DND-41 (cell line): ENCODE data around the gene TXNDC16.

Source experiments
- ATAC-seq: fragments of 200-7000 bp; cut with Tn5 transposase; 3 replicates; pipeline ENCODE4 v1.9.1; 2021; ENCODE audit warnings: low read depth; ENCODE audit not compliant: insufficient read depth
- DNase-seq: peaks from one replicate; pipeline ENCODE4 v3.0.0-alpha.2; 2020
- H2AFZ ChIP-seq: 2 replicates; pipeline ENCODE4 v1.6.0; 2012; ENCODE audit warnings: low read depth, low read length
- H3K27ac ChIP-seq: 2 replicates; pipeline ENCODE4 v1.5.1; 2012; ENCODE audit warnings: low read length, inconsistent platforms
- H3K27me3 ChIP-seq: fragments of 200-600 bp; sonication (generic); 2 replicates; pipeline ENCODE4 v1.6.0; 2012; ENCODE audit warnings: low read length, mild to moderate bottlenecking, inconsistent platforms; ENCODE audit not compliant: insufficient read depth, poor library complexity
- H3K36me3 ChIP-seq: 2 replicates; pipeline ENCODE4 v1.5.1; 2012; ENCODE audit warnings: low read length, inconsistent platforms; ENCODE audit not compliant: insufficient read depth
- H3K4me1 ChIP-seq: 2 replicates; pipeline ENCODE4 v1.5.1; 2012; ENCODE audit warnings: mild to moderate bottlenecking, low read length; ENCODE audit not compliant: insufficient read depth
- H3K4me2 ChIP-seq: 2 replicates; pipeline ENCODE4 v1.6.0; 2012; ENCODE audit warnings: mild to moderate bottlenecking, moderate library complexity, low read length, inconsistent platforms; ENCODE audit not compliant: insufficient read depth
- H3K4me3 ChIP-seq, 2 experiments: fragments of 200-600 bp in 1 of 2; shearing (Covaris generic) in 1 of 2; 2 replicates each; pipeline ENCODE4 v1.5.1; 2012 to 2016; ENCODE audit warnings: inconsistent platforms in 2 of 2, low read length in 2 of 2, mild to moderate bottlenecking in 2 of 2, low read depth in 1 of 2, moderate library complexity in 1 of 2
- H3K79me2 ChIP-seq: 2 replicates; pipeline ENCODE4 v1.6.0; 2012; ENCODE audit warnings: low read length, inconsistent platforms; ENCODE audit not compliant: insufficient read depth
- H3K9ac ChIP-seq: 2 replicates; pipeline ENCODE4 v1.6.0; 2012; ENCODE audit warnings: low read depth, mild to moderate bottlenecking, inconsistent platforms, low read length, moderate library complexity
- H3K9me3 ChIP-seq: 2 replicates; pipeline ENCODE4 v1.5.1; 2012; ENCODE audit warnings: low read length, moderate library complexity, mild to moderate bottlenecking, inconsistent platforms; ENCODE audit not compliant: insufficient read depth, severe bottlenecking
- H4K20me1 ChIP-seq: 2 replicates; pipeline ENCODE4 v1.6.0; 2012; ENCODE audit warnings: low read length; ENCODE audit not compliant: insufficient read depth
- CTCF ChIP-seq: IDR thresholded peaks from 2 replicates; pipeline ENCODE4 v1.5.1; 2012; ENCODE audit warnings: borderline replicate concordance, low read length, moderate library complexity, mild to moderate bottlenecking; ENCODE audit not compliant: poor library complexity, severe bottlenecking; ENCODE audit errors: extremely low read depth
- EZH2 ChIP-seq: IDR thresholded peaks from 3 replicates; pipeline ENCODE4 v1.6.1; 2012; ENCODE audit warnings: borderline replicate concordance, low read depth, mild to moderate bottlenecking, moderate library complexity, low read length, inconsistent platforms; ENCODE audit not compliant: severe bottlenecking

TXNDC16 gene

GRCh38 chr14:52551205-52551604 is 1.1 kb downstream of the TXNDC16 start:
- ATAC-seq (no peak), DNase-seq (no peak)
- H3K4me2 ChIP-seq = peak overlapping the region; percentile 75
- H3K9ac ChIP-seq = peak overlapping the region; percentile 76
- no peaks in the 10 kb centered on the region for H3K27me3 ChIP-seq
- peak overlapping the region; percentile 92 for H2AFZ ChIP-seq
- peaks cover 35% of the 10 kb centered on the region for H3K4me1 ChIP-seq
- no peaks in the 10 kb centered on the region; the same call in 1 of the 2 replicates for H3K36me3 ChIP-seq
- H3K9me3 ChIP-seq = no peaks in the 10 kb centered on the region
- TF ChIP-seq EZH2 (no peak), CTCF (no peak)
- H3K79me2 ChIP-seq = peaks cover 39% of the 10 kb centered on the region
- H3K4me3 ChIP-seq = peak overlapping the region; percentile 72 to 75
- H4K20me1 ChIP-seq = no peaks in the 10 kb centered on the region
- peak overlapping the region; percentile 81 for H3K27ac ChIP-seq

- Histone ChIP-seq H3K4me1 (peaks cover 35% of the 10 kb centered on the region), H3K36me3 (no peaks in the 10 kb centered on the region; the same call in 1 of the 2 replicates), H3K4me3 (peak overlapping the region in 1 of 2 experiments; percentile 75; a peak in 2 of 4 replicates), H3K4me2 (peak overlapping the region; percentile 75), H3K9ac (peak overlapping the region; percentile 76), H2AFZ (no peak overlapping the region), H3K9me3 (no peaks in the 10 kb centered on the region), H4K20me1 (no peaks in the 10 kb centered on the region), H3K79me2 (peaks cover 39% of the 10 kb centered on the region), H3K27ac (peak overlapping the region; percentile 81), H3K27me3 (no peaks in the 10 kb centered on the region)
- TF ChIP-seq EZH2 (no peak), CTCF (no peak)
- DNase-seq = no peak
- no peak for ATAC-seq
These were observed 1.6 kb downstream of the TXNDC16 start for GRCh38 chr14:52550661-52551060.

GRCh38 chr14:52547526-52547925 is 4.8 kb downstream of the TXNDC16 start:
- no peak overlapping the region for H3K4me2 ChIP-seq
- H2AFZ ChIP-seq = no peak overlapping the region
- ATAC-seq (no peak), DNase-seq (no peak)
- no peak overlapping the region for H3K27ac ChIP-seq
- no peak overlapping the region for H3K4me3 ChIP-seq
- H3K9ac ChIP-seq = no peak overlapping the region
- H3K4me1 ChIP-seq = peaks cover 19% of the 10 kb centered on the region
- TF ChIP-seq CTCF (no peak), EZH2 (no peak)
- H3K36me3 ChIP-seq = peaks cover 3% of the 10 kb centered on the region; the same call in 1 of the 2 replicates
- no peaks in the 10 kb centered on the region for H3K9me3 ChIP-seq
- peaks cover 41% of the 10 kb centered on the region for H3K79me2 ChIP-seq
- no peaks in the 10 kb centered on the region for H4K20me1 ChIP-seq
- no peaks in the 10 kb centered on the region for H3K27me3 ChIP-seq
